Measurements from ENCODE around the gene SLCO4C1. TPM values are rescaled to one million over a fixed set of nuclear protein-coding genes. Genes with fewer than 3 reads are reported as not detected.

Gene SLCO4C1
- total and polyA plus RNA-seq, 7 donors: under 0.01 to 0.69 (median 0.38) TPM; not detected in 4

- TF ChIP-seq POLR2A (IDR thresholded peaks at IDR 0.05) (no peak), EP300 (IDR thresholded peaks at IDR 0.05) (no peak), CTCF (IDR thresholded peaks at IDR 0.05) (no peak), POLR2AphosphoS5 (IDR thresholded peaks at IDR 0.05) (no peak)
- no peaks in the 10 kb centered on the region for H3K4me1 ChIP-seq
- intact Hi-C loops (cut with DNase I): no loop called here
- peaks cover 0 to 3% (median 0%) of the 10 kb centered on the region in 4 donors for H3K9me3 ChIP-seq
- H3K36me3 ChIP-seq: no peaks in the 10 kb centered on the region
- no peak overlapping the region for H3K27ac ChIP-seq
- no peaks in the 10 kb centered on the region for H3K27me3 ChIP-seq
- 94 to 95% methylated on average over 1 of the region's 1 CpG for WGBS, 2 donors
- no peak for DNase-seq
- no peak overlapping the region for H3K4me3 ChIP-seq
Observed at GRCh38 chr5:102226321-102226720, 69.8 kb downstream of the SLCO4C1 start.

- H3K36me3 ChIP-seq: no peaks in the 10 kb centered on the region
- WGBS, 2 donors: 42 to 78% methylated on average over 6 of the region's 6 CpGs
- H3K4me1 ChIP-seq: no peaks in the 10 kb centered on the region
- no peak overlapping the region for H3K4me3 ChIP-seq
- peaks cover 0 to 3% (median 0%) of the 10 kb centered on the region in 4 donors for H3K9me3 ChIP-seq
- no peak for DNase-seq
- no peaks in the 10 kb centered on the region for H3K27me3 ChIP-seq
- intact Hi-C loops (cut with DNase I): no loop called here
- peak in 2 of 4 experiments; percentile 32 to 54 for TF ChIP-seq CTCF (IDR thresholded peaks at IDR 0.05)
- no peak for TF ChIP-seq POLR2AphosphoS5 (IDR thresholded peaks at IDR 0.05)
- no peak for TF ChIP-seq EP300 (IDR thresholded peaks at IDR 0.05)
- TF ChIP-seq POLR2A (IDR thresholded peaks at IDR 0.05): no peak
- H3K27ac ChIP-seq: no peak overlapping the region
Observed at GRCh38 chr5:102223542-102224477, 72.3 kb downstream of the SLCO4C1 start.

GRCh38 chr5:102222772-102223171 is 73.3 kb downstream of the SLCO4C1 start:
- TF ChIP-seq EP300 (IDR thresholded peaks at IDR 0.05): no peak
- H3K27ac ChIP-seq: no peak overlapping the region
- H3K4me3 ChIP-seq: no peak overlapping the region
- H3K27me3 ChIP-seq: no peaks in the 10 kb centered on the region
- no peaks in the 10 kb centered on the region for H3K4me1 ChIP-seq
- intact Hi-C loops (cut with DNase I): no loop called here
- peaks cover 0 to 3% (median 0%) of the 10 kb centered on the region in 4 donors for H3K9me3 ChIP-seq
- no peaks in the 10 kb centered on the region for H3K36me3 ChIP-seq
- no peak for DNase-seq

- intact Hi-C loops (cut with DNase I): no loop called here
- Histone ChIP-seq H3K4me1 (no peaks in the 10 kb centered on the region), H3K27ac (no peak overlapping the region), H3K9me3 (peaks cover 0 to 3% (median 0%) of the 10 kb centered on the region in 4 donors), H3K27me3 (no peaks in the 10 kb centered on the region), H3K4me3 (no peak overlapping the region), H3K36me3 (no peaks in the 10 kb centered on the region)
- no peak for DNase-seq
- no peak for TF ChIP-seq EP300 (IDR thresholded peaks at IDR 0.05)
- no peak for TF ChIP-seq POLR2AphosphoS5 (IDR thresholded peaks at IDR 0.05)
- TF ChIP-seq CTCF (IDR thresholded peaks at IDR 0.05): no peak
- no peak for TF ChIP-seq POLR2A (IDR thresholded peaks at IDR 0.05)
- 92 to 93% methylated on average over 1 of the region's 1 CpG for WGBS, 2 donors
Observed at GRCh38 chr5:102221949-102222348, 74.1 kb downstream of the SLCO4C1 start.

GRCh38 chr5:102218159-102218558 is 77.9 kb downstream of the SLCO4C1 start:
- no peak for DNase-seq
- TF ChIP-seq POLR2AphosphoS5 (IDR thresholded peaks at IDR 0.05) (no peak), POLR2A (IDR thresholded peaks at IDR 0.05) (no peak), CTCF (IDR thresholded peaks at IDR 0.05) (no peak), EP300 (IDR thresholded peaks at IDR 0.05) (no peak)
- no peak overlapping the region for H3K4me3 ChIP-seq
- H3K4me1 ChIP-seq: no peaks in the 10 kb centered on the region
- peaks cover 0 to 3% (median 0%) of the 10 kb centered on the region in 4 donors for H3K9me3 ChIP-seq
- intact Hi-C loops (cut with DNase I): no loop called here
- WGBS, 2 donors: 8 to 70% methylated on average over 1 of the region's 1 CpG
- H3K36me3 ChIP-seq: no peaks in the 10 kb centered on the region
- H3K27me3 ChIP-seq: no peaks in the 10 kb centered on the region
- H3K27ac ChIP-seq: no peak overlapping the region
